Measurements from ENCODE around the gene PPBP. TPM values are rescaled to one million over a fixed set of nuclear protein-coding genes. Genes with fewer than 3 reads are reported as not detected.

PPBP gene
- polyA plus RNA-seq, 1 of the 3 experiments (the other 2 are of a cell fraction): not detected

GRCh38 chr4:74004668-74005067, 16.7 kb upstream of the PPBP start:
- CTCF ChIA-PET: no interaction called here
- no peaks in the 10 kb centered on the region; the same call in 1 of the 2 replicates for H3K27me3 ChIP-seq (ENCODE audit: insufficient read depth)
- DNase-seq: no peak
- TF ChIP-seq TCF12 (IDR thresholded peaks at IDR 0.05): no peak
- TF ChIP-seq PBX3 (IDR thresholded peaks at IDR 0.05): no peak
- no peak for TF ChIP-seq TEAD4 (IDR thresholded peaks at IDR 0.05; ENCODE audit: borderline replicate concordance, insufficient read depth)
- no peak for TF ChIP-seq TAF1 (IDR thresholded peaks at IDR 0.05; ENCODE audit: borderline replicate concordance, low read depth, low read length)
- no peak for TF ChIP-seq MAX (IDR thresholded peaks at IDR 0.05; ENCODE audit: low read depth)
- TF ChIP-seq REST (IDR thresholded peaks at IDR 0.05; ENCODE audit: low read depth, low read length): no peak
- TF ChIP-seq POLR2AphosphoS5 (IDR thresholded peaks at IDR 0.05; ENCODE audit: low read depth, low read length): no peak
- no peak for TF ChIP-seq NFIC (IDR thresholded peaks at IDR 0.05; ENCODE audit: borderline replicate concordance)
- TF ChIP-seq JUND (IDR thresholded peaks at IDR 0.05): no peak
- TF ChIP-seq CHD2 (IDR thresholded peaks at IDR 0.05; ENCODE audit: low read length, partially characterized antibody): no peak
- no peak for TF ChIP-seq RAD21 (IDR thresholded peaks at IDR 0.05; ENCODE audit: low read length)
- no peak for TF ChIP-seq SIN3A (IDR thresholded peaks at IDR 0.05; ENCODE audit: borderline replicate concordance, low read depth, low read length)
- TF ChIP-seq RCOR1 (IDR thresholded peaks at IDR 0.05; ENCODE audit: low read length): no peak
- no peak for TF ChIP-seq FOXM1 (IDR thresholded peaks at IDR 0.05; ENCODE audit: low read depth)
- no peak for TF ChIP-seq CTCF (IDR thresholded peaks at IDR 0.05)
- 2% methylated on average over 4 of the region's 4 CpGs for WGBS (ENCODE audit: low lambda C conversion rate)
- H3K4me2 ChIP-seq: no peak overlapping the region
- no peaks in the 10 kb centered on the region for H3K79me2 ChIP-seq (ENCODE audit: insufficient read depth)
- no peaks in the 10 kb centered on the region for H3K9me2 ChIP-seq
- no peaks in the 10 kb centered on the region for H3K36me3 ChIP-seq (replicated peaks in 1 of 2; ENCODE audit: control insufficient read depth in 1 of 2, insufficient read depth in 2 of 2, low read length in 1 of 2)
- H3K9ac ChIP-seq: no peak overlapping the region
- no peak overlapping the region for H3K4me3 ChIP-seq (ENCODE audit: low read depth in 2 of 2, low read length in 1 of 2)
- no peaks in the 10 kb centered on the region for H3F3A ChIP-seq (replicated peaks; ENCODE audit: insufficient read depth)
- no peak overlapping the region for H2AFZ ChIP-seq (ENCODE audit: low read depth)
- H4K20me1 ChIP-seq (ENCODE audit: insufficient read depth): no peaks in the 10 kb centered on the region
- H3K9me3 ChIP-seq: no peaks in the 10 kb centered on the region
- POLR2A ChIA-PET: no interaction called here
- H3K4me1 ChIP-seq (ENCODE audit: control insufficient read depth in 1 of 2, insufficient read depth in 2 of 2, low read depth in 1 of 2, low read length in 1 of 2): no peaks in the 10 kb centered on the region
- H3K27ac ChIP-seq (ENCODE audit: low read depth in 2 of 2, low read length in 1 of 2): no peak overlapping the region
